ENCODE data around the gene MAMDC4. TPM values are rescaled to one million over a fixed set of nuclear protein-coding genes. Genes with fewer than 3 reads are reported as not detected.
"Not testable (repeated sequence)": the region's sequence is repeated elsewhere in the genome, so short reads cannot be mapped to it uniquely, and the experiment has no call there.

Gene MAMDC4
- total and polyA plus RNA-seq, 2 donors: 1.3 to 14.0 TPM

GRCh38 chr9:136829412-136829811, 22.7 kb upstream of the MAMDC4 start:
- Histone ChIP-seq H3K4me1 (ENCODE audit: control insufficient read depth in 2 of 2, insufficient read depth in 2 of 2, low read length in 2 of 2) (no peaks in the 10 kb centered on the region), H3K27ac (ENCODE audit: low read depth in 1 of 2, low read length in 1 of 2) (no peak overlapping the region), H3K9me3 (ENCODE audit: control insufficient read depth in 2 of 2, insufficient read depth in 1 of 2, low read length in 1 of 2) (peaks cover 0 to 2% of the 10 kb centered on the region in 2 donors), H3K27me3 (ENCODE audit: control insufficient read depth in 2 of 2, insufficient read depth in 1 of 2, low read length in 1 of 2) (no peaks in the 10 kb centered on the region), H3K36me3 (ENCODE audit: control insufficient read depth in 2 of 2, insufficient read depth in 2 of 2, low read length in 1 of 2) (peaks cover 78 to 86% of the 10 kb centered on the region in 2 donors), H3K4me3 (ENCODE audit: low read length in 2 of 2) (no peak overlapping the region)
- WGBS: 97% methylated on average over 14 of the region's 14 CpGs
- no peak for DNase-seq (ENCODE audit: low read depth in 6 of 9, low spot score in 9 of 9)

GRCh38 chr9:136829981-136830885, 21.9 kb upstream of the MAMDC4 start:
- H3K27me3 ChIP-seq (ENCODE audit: control insufficient read depth in 2 of 2, insufficient read depth in 1 of 2, low read length in 1 of 2): no peaks in the 10 kb centered on the region
- H3K4me3 ChIP-seq (ENCODE audit: low read length in 2 of 2): no peak overlapping the region
- H3K36me3 ChIP-seq (ENCODE audit: control insufficient read depth in 2 of 2, insufficient read depth in 2 of 2, low read length in 1 of 2): peaks cover 71 to 80% of the 10 kb centered on the region in 2 donors
- 96% methylated on average over 41 of the region's 41 CpGs for WGBS
- peaks cover 0 to 2% of the 10 kb centered on the region in 2 donors for H3K9me3 ChIP-seq (ENCODE audit: control insufficient read depth in 2 of 2, insufficient read depth in 1 of 2, low read length in 1 of 2)
- DNase-seq (ENCODE audit: low read depth in 6 of 9, low spot score in 9 of 9): no peak
- H3K4me1 ChIP-seq (ENCODE audit: control insufficient read depth in 2 of 2, insufficient read depth in 2 of 2, low read length in 2 of 2): no peaks in the 10 kb centered on the region
- no peak overlapping the region for H3K27ac ChIP-seq (ENCODE audit: low read depth in 1 of 2, low read length in 1 of 2)

- Histone ChIP-seq H3K4me3 (ENCODE audit: low read length in 2 of 2) (no peak overlapping the region), H3K9me3 (ENCODE audit: control insufficient read depth in 2 of 2, insufficient read depth in 1 of 2, low read length in 1 of 2) (no peaks in the 10 kb centered on the region), H3K36me3 (ENCODE audit: control insufficient read depth in 2 of 2, insufficient read depth in 2 of 2, low read length in 1 of 2) (peaks cover 63 to 79% of the 10 kb centered on the region in 2 donors), H3K4me1 (ENCODE audit: control insufficient read depth in 2 of 2, insufficient read depth in 2 of 2, low read length in 2 of 2) (no peaks in the 10 kb centered on the region), H3K27me3 (ENCODE audit: control insufficient read depth in 2 of 2, insufficient read depth in 1 of 2, low read length in 1 of 2) (no peaks in the 10 kb centered on the region), H3K27ac (ENCODE audit: low read depth in 1 of 2, low read length in 1 of 2) (no peak overlapping the region)
- DNase-seq (ENCODE audit: low read depth in 6 of 9, low spot score in 9 of 9): no peak
- 96% methylated on average over 30 of the region's 30 CpGs for WGBS
These were observed 21.0 kb upstream of the MAMDC4 start for GRCh38 chr9:136831002-136831719.

- H3K9me3 ChIP-seq (ENCODE audit: control insufficient read depth in 2 of 2, insufficient read depth in 1 of 2, low read length in 1 of 2): no peaks in the 10 kb centered on the region
- WGBS: 97% methylated on average over 23 of the region's 23 CpGs
- H3K27ac ChIP-seq (ENCODE audit: low read depth in 1 of 2, low read length in 1 of 2): no peak overlapping the region
- H3K36me3 ChIP-seq (ENCODE audit: control insufficient read depth in 2 of 2, insufficient read depth in 2 of 2, low read length in 1 of 2): peaks cover 59 to 81% of the 10 kb centered on the region in 2 donors
- no peak overlapping the region for H3K4me3 ChIP-seq (ENCODE audit: low read length in 2 of 2)
- no peak for DNase-seq (ENCODE audit: low read depth in 6 of 9, low spot score in 9 of 9)
- H3K4me1 ChIP-seq (ENCODE audit: control insufficient read depth in 2 of 2, insufficient read depth in 2 of 2, low read length in 2 of 2): no peaks in the 10 kb centered on the region
- no peaks in the 10 kb centered on the region for H3K27me3 ChIP-seq (ENCODE audit: control insufficient read depth in 2 of 2, insufficient read depth in 1 of 2, low read length in 1 of 2)
These were observed 20.4 kb upstream of the MAMDC4 start for GRCh38 chr9:136831720-136832104.

- Histone ChIP-seq H3K27ac (ENCODE audit: low read depth in 1 of 2, low read length in 1 of 2) (no peak overlapping the region), H3K4me1 (ENCODE audit: control insufficient read depth in 2 of 2, insufficient read depth in 2 of 2, low read length in 2 of 2) (no peaks in the 10 kb centered on the region), H3K9me3 (ENCODE audit: control insufficient read depth in 2 of 2, insufficient read depth in 1 of 2, low read length in 1 of 2) (no peaks in the 10 kb centered on the region), H3K27me3 (ENCODE audit: control insufficient read depth in 2 of 2, insufficient read depth in 1 of 2, low read length in 1 of 2) (no peaks in the 10 kb centered on the region), H3K4me3 (ENCODE audit: low read length in 2 of 2) (no peak overlapping the region), H3K36me3 (ENCODE audit: control insufficient read depth in 2 of 2, insufficient read depth in 2 of 2, low read length in 1 of 2) (peaks cover 52 to 80% of the 10 kb centered on the region in 2 donors)
- DNase-seq (ENCODE audit: low read depth in 6 of 9, low spot score in 9 of 9): no peak
- WGBS: over 99% methylated on average over 9 of the region's 9 CpGs
These were observed 19.6 kb upstream of the MAMDC4 start for GRCh38 chr9:136832581-136832980.

- not testable (repeated sequence) for H3K9me3 ChIP-seq (ENCODE audit: control insufficient read depth in 2 of 2, insufficient read depth in 1 of 2, low read length in 1 of 2); H3K4me3 ChIP-seq (ENCODE audit: low read length in 2 of 2); H3K4me1 ChIP-seq (ENCODE audit: control insufficient read depth in 2 of 2, insufficient read depth in 2 of 2, low read length in 2 of 2); H3K27me3 ChIP-seq (ENCODE audit: control insufficient read depth in 2 of 2, insufficient read depth in 1 of 2, low read length in 1 of 2); DNase-seq (ENCODE audit: low read depth in 6 of 9, low spot score in 9 of 9); H3K27ac ChIP-seq (ENCODE audit: low read depth in 1 of 2, low read length in 1 of 2)
- WGBS: 97% methylated on average over 16 of the region's 16 CpGs
- peaks cover 51 to 81% of the 10 kb centered on the region in 2 donors for H3K36me3 ChIP-seq (ENCODE audit: control insufficient read depth in 2 of 2, insufficient read depth in 2 of 2, low read length in 1 of 2)
These were observed 18.6 kb upstream of the MAMDC4 start for GRCh38 chr9:136833381-136834048.

- 97% methylated on average over 36 of the region's 36 CpGs for WGBS
- DNase-seq (ENCODE audit: low read depth in 6 of 9, low spot score in 9 of 9): no peak
These were observed 16.8 kb upstream of the MAMDC4 start for GRCh38 chr9:136835162-136835931.

GRCh38 chr9:136835932-136836904, 15.9 kb upstream of the MAMDC4 start:
- H3K36me3 ChIP-seq (ENCODE audit: control insufficient read depth in 2 of 2, insufficient read depth in 2 of 2, low read length in 1 of 2): peaks cover 41 to 78% of the 10 kb centered on the region in 2 donors
- H3K4me3 ChIP-seq (ENCODE audit: low read length in 2 of 2): no peak overlapping the region
- peaks cover 0 to 2% of the 10 kb centered on the region in 2 donors for H3K4me1 ChIP-seq (ENCODE audit: control insufficient read depth in 2 of 2, insufficient read depth in 2 of 2, low read length in 2 of 2)
- WGBS: 96% methylated on average over 21 of the region's 21 CpGs
- no peaks in the 10 kb centered on the region for H3K27me3 ChIP-seq (ENCODE audit: control insufficient read depth in 2 of 2, insufficient read depth in 1 of 2, low read length in 1 of 2)
- no peaks in the 10 kb centered on the region for H3K9me3 ChIP-seq (ENCODE audit: control insufficient read depth in 2 of 2, insufficient read depth in 1 of 2, low read length in 1 of 2)
- H3K27ac ChIP-seq (ENCODE audit: low read depth in 1 of 2, low read length in 1 of 2): no peak overlapping the region
- DNase-seq (ENCODE audit: low read depth in 6 of 9, low spot score in 9 of 9): no peak

More at GRCh38 chr9:136835162-136835931, 16.8 kb upstream of the MAMDC4 start:
- Histone ChIP-seq H3K9me3 (ENCODE audit: control insufficient read depth in 2 of 2, insufficient read depth in 1 of 2, low read length in 1 of 2) (no peaks in the 10 kb centered on the region), H3K36me3 (ENCODE audit: control insufficient read depth in 2 of 2, insufficient read depth in 2 of 2, low read length in 1 of 2) (peaks cover 45 to 81% of the 10 kb centered on the region in 2 donors), H3K4me3 (ENCODE audit: low read length in 2 of 2) (no peak overlapping the region), H3K4me1 (ENCODE audit: control insufficient read depth in 2 of 2, insufficient read depth in 2 of 2, low read length in 2 of 2) (no peaks in the 10 kb centered on the region), H3K27me3 (ENCODE audit: control insufficient read depth in 2 of 2, insufficient read depth in 1 of 2, low read length in 1 of 2) (no peaks in the 10 kb centered on the region), H3K27ac (ENCODE audit: low read depth in 1 of 2, low read length in 1 of 2) (no peak overlapping the region)
